HEK293T (cell line): ENCODE results near the gene DLG2.

Experiments used
- FOXK2 ChIP-seq: fragments of 450-650 bp; IDR thresholded peaks from 2 replicates; pipeline ENCODE4 v1.6.1; 2016; ENCODE audit warnings: mild to moderate bottlenecking
- NFRKB ChIP-seq: fragments of 450-650 bp; IDR thresholded peaks from 2 replicates; pipeline ENCODE4 v1.6.1; 2016; ENCODE audit warnings: mild to moderate bottlenecking, moderate library complexity

GRCh38 chr11:84289381-84289906 lies 1337.7 kb downstream of the DLG2 start:
- TF ChIP-seq FOXK2 (no peak), NFRKB (no peak)
